ENCODE measurements around the gene CATSPERD. TPM values are rescaled to one million over a fixed set of nuclear protein-coding genes. Genes with fewer than 3 reads are reported as not detected.

Gene CATSPERD
- total RNA-seq, 1 donor from 2014 or later = not detected

- no peak for DNase-seq (ENCODE audit: low read depth, low spot score)
These were observed 62.8 kb downstream of the CATSPERD start for GRCh38 chr19:5782945-5783919.

- no peak for DNase-seq (ENCODE audit: low read depth, low spot score)
These were observed 64.2 kb downstream of the CATSPERD start, which contains the start of gene PRR22 for GRCh38 chr19:5784581-5785147. PRR22 (minus strand) TSS chr19:5784746; CDS start chr19:5784660, 86 bp downstream.

- DNase-seq (ENCODE audit: low read depth, low spot score) = no peak
These were observed 65.0 kb downstream of the CATSPERD start for GRCh38 chr19:5785423-5785822.

DNA sequence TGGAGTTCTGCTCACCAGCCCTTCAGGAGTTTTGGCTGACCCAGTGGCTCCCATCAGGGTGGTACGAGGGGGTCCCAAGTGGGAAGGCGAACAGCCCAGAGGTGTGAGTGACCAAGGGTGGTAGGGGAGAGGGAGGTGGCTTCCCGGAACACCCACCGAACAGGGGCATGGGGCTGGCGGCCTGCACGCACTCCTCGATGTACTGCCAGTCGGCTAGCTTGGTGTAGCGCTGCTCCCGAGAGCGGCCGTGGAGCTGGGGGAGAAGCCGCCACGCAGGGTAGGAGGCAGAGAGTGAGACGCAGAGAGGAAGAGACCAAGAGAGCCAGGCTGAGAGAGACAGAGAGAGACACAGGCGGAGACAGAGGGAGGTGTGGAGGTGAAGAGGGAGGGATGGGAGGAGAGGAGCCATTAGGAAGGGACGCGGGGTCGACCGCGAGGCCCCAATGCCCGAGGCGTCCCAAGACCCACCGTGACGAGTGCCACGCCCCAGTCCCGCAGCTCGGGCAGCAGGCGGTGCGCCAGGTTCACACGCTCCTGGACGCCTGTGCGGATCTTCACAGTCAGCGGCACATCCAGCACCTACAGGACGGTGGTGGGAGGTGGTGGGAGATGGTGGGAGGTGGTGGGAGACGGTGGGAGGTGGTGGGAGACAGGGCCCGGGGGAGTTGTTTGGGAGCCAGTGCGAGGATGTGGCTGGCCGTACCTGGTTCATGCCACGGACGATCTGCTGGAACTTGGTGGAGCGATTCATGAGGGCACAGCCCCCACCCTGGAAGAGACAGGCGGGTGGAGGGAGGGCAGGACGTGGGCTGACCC lies 66.4 kb downstream of the CATSPERD start:
- DNase-seq (ENCODE audit: low read depth, low spot score) = no peak

- no peak for DNase-seq (ENCODE audit: low read depth, low spot score)
These were observed 67.2 kb downstream of the CATSPERD start for GRCh38 chr19:5787409-5788182.

- DNase-seq (ENCODE audit: low read depth, low spot score) = no peak
These were observed 68.0 kb downstream of the CATSPERD start for GRCh38 chr19:5788422-5788821.

- DNase-seq (ENCODE audit: low read depth, low spot score) = no peak
These were observed 68.9 kb downstream of the CATSPERD start for GRCh38 chr19:5789351-5789761.

DNA sequence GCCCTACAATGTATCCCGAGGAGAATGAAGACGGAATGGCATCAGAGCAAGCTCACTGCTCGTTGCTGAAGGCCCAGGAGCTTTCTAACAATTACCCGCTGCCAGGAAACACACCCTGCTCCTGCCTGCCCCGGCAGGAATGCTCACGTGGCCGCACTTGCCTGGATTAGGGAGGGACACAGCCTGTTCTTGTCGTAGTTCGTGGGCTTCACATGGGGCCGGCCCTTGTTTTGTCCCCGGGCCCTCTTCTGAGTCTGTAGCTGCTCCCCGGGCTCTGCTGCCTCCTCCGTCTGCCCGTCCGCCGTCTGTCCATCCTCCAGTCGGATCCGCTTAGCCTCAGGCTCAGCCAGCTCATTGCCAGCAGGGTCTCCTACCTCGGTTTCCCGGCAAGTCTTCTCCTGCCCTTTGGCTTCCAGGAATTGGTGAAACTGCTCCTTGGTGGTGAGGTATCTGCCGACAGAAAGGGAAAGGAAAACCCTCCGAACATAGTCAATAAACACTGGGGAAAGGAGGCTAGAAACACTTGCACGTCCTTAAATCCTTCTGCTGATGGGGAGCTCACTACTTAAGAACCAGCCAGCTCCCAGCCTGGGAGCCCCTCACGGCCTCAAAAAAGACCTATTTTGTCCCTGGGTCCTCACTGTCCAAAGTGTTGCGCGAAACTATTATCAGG lies 69.6 kb downstream of the CATSPERD start:
- no peak for DNase-seq (ENCODE audit: low read depth, low spot score)

DNA sequence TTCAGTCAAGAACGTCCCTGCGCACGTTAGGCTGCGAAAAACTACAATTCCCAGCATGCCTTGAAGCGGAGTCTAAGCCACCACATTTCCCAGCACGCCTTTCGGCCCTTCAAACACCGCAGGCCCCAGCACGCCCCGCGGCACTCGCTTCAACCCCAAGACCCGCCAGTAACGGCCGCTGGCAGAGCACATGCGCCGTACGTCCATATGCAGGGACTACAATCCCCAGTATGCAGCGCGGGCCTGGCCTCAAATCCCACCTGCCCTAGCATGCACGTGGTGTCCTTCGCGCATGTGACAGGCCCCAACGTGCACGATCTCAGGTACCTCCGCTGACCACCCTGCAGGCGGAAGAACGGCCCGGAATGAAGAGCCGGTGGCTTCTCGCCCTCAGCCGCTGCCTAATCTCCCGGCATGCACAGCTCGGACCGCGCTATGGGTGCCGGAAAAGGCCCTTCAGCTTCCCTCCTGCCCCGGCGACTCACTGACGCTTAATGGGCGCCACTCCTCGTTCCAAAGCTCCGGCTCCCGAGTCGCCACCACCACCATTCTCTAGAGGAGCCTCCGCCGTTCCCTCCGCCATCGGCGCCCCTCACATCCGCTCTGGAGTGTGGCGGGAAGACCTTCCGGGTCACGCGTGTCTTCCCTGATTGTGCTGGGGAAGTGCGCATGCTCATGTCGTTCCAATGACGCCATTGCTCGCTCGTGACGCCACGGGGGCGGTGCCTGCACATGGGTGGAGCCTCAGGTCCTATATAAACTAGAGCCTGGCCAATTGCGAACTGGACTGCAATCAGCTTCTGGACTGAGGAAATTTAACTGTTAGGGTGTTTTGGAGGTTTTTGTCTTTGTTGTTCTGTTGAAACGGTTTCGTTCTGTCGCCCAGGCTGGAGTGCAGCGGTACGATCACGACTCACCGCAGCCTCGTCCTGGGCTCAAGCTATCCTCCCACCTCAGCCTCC lies 70.4 kb downstream of the CATSPERD start, which contains the start of gene DUS3L:
Gene DUS3L, minus strand, starts transcription at position 605 of the 962 bp plus-strand sequence. Its CDS starts 22 bp downstream, at position 583.
- peak; percentile 93 for DNase-seq (ENCODE audit: low read depth, low spot score)

- DNase-seq (ENCODE audit: low read depth, low spot score) = no peak
These were observed 71.8 kb downstream of the CATSPERD start for GRCh38 chr19:5792224-5792623.

DNA sequence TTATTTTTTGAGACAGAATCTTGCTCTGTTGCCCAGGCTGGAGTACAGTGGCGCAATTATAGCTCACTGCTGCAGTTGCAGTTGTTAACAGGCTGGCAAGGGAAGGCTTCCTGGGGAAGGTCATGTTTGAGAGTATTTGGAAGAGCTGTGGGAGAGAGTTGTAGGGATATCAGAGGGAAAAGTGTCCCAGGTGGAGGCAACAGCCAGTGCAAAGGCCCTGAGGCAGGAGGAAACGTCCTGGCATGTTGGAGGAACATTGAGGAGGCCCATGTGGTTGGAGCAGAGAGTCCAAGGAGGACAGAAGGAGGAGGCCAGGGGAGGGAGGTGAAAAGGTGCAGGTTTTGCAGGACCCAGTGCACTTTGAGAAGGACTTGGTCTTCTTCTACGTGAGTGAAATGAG lies 72.8 kb downstream of the CATSPERD start:
- no peak for DNase-seq (ENCODE audit: low read depth, low spot score)

DNA sequence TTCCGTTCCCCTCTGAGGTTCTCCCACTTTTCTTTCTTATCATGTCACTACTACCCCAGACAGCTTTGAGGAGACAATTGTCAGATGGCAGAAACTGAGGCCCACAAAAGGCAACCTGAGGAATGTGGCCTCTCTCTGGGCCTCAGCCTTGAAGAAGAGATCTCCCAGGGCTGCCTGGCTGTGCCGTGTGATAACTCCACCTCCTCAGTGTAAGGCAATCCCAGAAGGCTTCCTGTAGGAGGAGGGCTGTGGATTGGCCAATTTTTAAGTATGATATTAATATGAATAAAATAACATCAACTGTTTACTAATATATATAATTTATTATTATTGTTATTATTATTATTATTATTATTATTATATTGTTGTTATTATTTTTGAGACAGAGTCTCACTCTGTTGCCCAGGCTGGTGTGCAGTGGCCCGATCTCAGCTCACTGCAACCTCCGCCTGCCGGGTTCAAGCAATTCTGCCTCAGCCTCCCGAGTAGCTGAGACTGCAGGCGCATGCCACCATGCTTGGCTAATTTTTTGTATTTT lies 75.0 kb downstream of the CATSPERD start:
- DNase-seq (ENCODE audit: low read depth, low spot score) = no peak

DNA sequence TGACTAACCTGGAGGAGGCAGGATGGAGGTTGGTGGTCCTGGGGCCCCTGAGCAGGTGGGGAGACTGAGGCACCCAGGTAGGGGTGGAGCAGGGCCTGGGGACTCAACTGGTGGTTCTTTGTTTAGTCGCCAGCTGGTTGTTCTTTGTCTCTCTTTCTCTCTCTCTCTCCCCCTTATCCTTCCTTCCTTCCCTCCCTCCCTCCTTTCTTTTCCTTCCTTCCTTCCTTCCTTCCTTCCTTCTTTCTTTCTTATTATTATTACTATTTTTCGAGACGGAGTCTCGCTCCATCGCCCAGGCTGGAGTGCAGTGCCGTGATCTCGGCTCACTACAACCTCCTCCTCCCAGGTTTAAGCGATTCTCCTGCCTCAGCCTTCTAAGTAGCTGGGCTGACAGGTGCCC lies 77.8 kb downstream of the CATSPERD start:
- DNase-seq (ENCODE audit: low read depth, low spot score) = no peak

DNA sequence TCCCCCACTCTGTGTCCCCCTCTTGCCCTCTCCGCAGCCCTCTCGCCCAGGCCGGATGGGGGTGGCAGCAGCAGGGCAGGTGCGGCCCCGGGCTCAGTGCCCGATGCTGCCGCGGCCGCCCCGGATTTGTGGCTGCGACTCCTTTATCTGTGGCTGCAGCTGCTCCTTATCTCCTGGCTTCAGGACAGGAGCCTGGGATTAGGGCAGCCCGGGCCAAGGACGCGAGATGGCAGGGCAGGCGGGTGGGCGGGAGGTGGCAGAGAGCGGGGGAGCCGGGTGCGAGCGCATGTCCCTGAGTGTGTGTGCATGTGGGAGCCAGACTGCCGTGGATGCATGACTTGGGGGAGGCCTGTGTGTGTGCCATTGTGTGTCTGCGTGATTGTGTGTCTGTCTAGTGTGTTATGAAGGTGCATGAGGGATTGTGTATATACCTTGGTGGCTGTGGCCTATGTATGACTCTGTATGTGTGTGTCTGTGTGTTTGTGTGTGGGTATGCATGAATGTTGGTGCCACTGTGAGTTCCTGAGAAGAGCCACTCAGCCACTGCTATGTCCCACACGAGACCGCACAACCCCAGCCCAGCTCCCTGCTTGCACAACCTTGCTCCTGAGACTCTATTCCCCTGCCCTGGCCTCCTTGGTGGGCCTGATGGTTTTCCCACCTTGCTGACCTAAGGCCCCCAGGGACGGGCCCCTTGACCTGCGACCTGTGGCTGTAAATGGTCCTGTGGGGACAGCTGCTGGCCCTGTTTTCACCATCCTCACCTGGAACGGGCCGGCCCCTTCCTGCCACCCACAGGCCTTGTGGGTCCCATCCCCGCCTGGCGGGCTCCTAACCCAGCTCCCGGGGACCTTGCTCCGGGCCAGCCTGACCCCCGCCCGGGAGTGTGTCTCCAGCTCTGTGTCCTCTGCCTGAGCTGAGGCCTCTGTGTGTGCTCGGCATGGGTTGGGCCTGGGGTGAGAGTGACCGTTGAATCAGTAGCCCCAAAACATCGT lies 79.1 kb downstream of the CATSPERD start:
- DNase-seq (ENCODE audit: low read depth, low spot score) = no peak

DNA sequence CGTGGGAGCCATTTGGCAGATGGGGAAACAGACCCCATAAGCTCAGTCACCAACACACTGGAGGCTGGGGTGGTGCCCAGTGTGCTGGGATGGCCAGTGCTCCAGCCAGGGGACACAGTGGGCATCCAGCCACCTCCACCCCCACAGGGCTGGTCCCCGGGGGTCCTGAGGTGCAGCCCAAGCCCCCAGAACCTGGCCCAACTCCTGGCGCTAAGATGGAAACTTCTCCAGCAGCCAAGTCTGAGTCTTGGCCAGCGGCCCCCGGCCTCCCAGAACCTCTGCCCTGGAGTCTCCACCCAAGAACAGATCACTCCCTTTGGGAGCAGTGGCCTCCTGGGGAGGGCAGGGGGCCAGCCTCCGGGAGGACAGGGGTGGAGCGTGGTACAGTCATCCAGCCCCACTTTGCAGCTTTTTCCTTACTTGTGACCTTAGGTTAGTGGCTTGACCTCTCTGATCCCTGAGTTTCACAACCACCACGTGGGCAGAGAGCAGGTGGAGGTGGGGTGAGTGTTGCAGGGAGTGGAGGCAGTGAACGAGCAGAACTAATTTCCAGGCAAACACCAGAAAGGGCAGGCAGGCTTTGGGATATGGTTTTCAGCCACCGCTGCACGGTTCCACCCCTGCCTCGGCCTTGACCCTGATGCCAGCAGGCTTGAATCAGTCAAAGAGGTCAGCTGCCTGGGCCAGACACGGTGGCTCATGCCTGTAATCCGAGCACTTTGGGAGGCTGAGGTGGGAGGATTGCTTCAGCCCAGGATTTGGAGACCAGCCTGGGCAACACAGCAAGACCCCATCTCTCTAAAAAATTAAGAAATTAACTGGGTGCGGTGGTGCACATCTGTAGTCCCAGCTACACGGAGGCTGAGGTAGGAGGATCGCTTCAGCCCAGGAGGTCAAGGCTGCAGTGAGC lies 80.2 kb downstream of the CATSPERD start:
- no peak for DNase-seq (ENCODE audit: low read depth, low spot score)

- no peak for DNase-seq (ENCODE audit: low read depth, low spot score)
These were observed 81.6 kb downstream of the CATSPERD start for GRCh38 chr19:5801796-5802619.
